COLO668 (cell line): ENCODE data around the gene CCDC106.

Experiments
- DNase-seq: peaks from one replicate; lab custom pipeline; 2025; ENCODE audit not compliant: unreplicated experiment; lab: John Stamatoyannopoulos, UW

CCDC106 gene

DNA sequence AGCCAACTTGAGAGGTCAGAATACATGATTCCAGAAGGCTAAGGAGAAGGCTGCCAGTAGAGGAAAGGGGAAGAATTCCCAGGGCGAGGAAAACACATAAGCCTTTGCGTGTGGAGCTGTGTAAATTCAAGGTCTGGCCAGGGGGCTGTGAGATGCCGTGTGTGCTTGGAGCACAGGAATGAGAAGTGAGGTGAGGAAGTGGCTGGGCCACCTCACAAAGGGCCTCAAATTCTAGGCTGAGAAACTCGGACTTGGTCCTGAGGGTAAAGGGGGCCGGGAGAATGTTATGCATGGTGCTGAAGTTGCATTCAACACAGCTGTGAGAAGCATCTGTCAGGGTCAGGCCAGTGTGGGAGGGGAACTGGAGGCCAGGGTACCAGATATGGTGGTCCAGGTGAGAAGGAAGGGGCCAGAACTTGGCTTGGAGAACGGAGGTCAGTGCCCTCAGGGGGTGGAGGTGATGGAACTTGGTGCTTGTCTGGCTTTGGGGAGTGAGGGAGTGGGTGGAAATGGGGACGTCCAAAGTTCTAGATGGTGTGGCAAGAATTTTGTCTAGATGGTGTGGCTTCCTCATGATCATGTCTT is 12.1 kb upstream of the CCDC106 start:
- DNase-seq: no peak

DNA sequence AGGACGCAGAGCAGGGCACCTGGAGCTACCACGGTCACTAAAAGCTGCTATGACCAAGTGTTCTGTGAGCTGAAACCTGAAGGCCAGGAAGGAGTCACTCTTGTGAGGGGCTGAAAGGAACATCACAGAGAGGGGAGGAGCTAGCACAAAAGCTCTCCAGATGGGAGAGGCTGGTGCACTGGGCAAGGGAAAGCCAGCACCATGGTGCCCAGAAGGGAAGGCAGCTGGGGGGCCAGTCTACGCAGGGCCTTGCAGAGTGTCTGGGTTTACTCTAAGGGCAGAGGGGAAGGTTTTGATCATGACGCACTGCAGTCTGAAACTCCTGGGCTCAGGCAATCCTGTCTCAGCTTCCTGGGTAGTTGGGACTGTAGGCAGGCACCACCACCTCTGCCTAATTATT is 11.3 kb upstream of the CCDC106 start:
- DNase-seq: no peak

DNA sequence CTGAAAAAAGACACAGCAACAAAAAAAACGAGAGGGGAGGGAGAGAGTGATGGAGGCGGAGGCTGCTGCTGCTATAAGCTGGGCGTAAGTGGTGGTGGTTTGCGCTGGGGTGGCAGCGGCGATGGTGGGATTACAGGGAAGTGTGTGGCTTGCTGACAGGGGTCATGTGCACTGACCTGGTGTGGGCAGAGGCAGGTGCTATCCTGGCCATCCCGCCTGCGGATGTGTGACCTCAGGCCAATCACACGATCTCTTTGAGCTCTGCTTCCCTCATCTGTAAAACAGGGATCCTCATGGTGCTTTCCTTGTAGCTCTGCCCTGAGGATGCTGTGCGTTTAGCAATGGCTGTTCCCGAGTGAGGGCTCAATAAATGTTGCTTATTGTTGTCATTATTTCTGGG is 10.5 kb upstream of the CCDC106 start:
- DNase-seq: no peak

DNA sequence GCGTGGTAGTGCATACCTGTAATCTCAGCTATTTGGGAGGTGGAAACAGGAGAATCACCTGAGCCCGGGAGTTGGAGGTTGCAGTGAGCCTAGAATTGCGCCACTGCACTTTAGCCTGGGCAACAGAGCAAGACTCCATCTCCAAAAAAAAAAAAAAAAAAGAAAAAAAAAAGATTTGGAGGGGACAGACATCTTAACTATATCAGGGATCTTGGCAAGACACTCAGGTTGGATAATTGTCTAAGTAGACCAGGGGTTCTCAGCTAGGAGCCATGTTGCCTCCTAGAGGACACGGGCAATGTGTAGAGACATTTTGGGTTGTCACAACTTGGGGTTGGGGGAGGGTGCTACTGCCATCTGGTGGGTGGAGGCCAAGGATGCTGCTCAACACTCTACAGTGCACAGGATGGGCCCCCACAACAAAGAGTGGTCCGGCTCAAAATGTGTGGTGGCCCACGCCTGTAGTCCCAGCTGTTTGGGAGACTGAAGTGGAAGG is 9.1 kb upstream of the CCDC106 start:
- DNase-seq: peak; percentile 37

DNA sequence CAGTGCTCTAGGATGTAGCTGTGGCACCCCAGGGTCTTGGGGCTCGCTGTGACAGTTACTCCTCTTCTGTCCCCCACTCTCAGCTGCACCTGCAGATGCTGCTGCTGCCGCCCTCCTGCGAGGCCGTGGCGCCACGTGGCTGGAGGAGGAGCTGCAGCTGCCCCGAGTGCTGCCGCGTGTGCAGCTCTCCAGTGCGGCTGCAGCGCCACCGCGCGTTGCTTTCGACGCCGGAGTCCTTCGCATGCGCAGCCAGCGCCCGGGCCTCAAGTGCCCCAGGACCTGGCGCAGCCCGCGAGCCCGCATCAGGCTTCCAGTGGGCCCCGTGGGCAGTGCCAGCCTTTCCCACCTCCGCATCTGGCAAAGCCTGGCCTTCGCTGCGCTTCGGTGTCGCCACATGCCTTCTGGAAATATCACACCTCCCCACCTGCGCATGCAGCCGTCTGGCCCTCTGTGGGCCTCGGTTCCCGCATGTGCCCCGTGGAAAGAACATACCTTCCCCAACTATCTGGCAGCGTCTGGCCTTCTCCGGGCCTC is 7.9 kb upstream of the CCDC106 start:
- peak; percentile 91 for DNase-seq

DNA sequence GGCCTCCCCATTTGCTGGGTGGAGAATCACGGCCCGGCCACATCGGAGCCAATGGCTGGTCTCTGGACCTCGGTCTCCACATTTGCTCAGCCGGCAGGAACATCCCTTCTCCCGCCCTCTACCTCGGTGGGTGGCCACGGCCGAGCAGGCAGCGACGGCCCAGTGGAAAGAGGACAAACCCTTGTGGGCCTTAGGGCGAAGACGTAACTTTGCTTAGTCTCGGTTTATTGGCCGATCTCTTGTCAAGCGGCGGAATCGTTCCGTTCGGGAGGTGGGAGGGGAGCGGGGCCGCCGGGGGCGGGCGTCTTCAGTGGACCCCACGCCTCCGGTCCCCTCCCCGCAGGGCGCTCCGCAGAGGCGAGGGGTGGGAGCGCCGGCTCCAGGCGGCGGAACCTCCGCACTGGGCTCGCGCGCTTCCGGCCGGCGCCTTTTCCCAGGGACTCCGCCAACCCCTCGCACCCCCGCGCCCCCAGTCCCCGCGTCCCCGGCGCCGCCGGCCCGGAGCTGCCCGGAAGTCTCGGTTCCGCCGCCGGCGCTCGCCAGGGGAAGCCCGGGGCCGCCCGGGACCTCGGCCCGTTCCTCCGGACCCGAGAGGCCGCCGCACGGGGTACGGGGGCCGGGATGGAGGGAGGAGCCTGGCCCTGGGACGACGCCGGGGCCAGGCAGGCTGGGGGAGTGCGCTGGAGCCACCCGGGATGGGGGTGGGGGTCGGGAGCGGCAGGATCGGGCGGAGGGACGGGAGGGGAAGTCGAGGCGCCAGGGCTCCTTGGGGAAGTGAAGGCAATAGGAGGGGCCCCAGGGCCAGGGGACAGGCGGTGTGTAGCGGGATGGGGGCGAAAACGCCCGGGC is 7.2 kb upstream of the CCDC106 start, which contains the start of gene ZNF580:
Gene ZNF580 (plus strand): TSS at position 426 of the 849 bp plus-strand sequence. CDS start 1,507 bp downstream, outside the sequence.
- peak; percentile 82 for DNase-seq

DNA sequence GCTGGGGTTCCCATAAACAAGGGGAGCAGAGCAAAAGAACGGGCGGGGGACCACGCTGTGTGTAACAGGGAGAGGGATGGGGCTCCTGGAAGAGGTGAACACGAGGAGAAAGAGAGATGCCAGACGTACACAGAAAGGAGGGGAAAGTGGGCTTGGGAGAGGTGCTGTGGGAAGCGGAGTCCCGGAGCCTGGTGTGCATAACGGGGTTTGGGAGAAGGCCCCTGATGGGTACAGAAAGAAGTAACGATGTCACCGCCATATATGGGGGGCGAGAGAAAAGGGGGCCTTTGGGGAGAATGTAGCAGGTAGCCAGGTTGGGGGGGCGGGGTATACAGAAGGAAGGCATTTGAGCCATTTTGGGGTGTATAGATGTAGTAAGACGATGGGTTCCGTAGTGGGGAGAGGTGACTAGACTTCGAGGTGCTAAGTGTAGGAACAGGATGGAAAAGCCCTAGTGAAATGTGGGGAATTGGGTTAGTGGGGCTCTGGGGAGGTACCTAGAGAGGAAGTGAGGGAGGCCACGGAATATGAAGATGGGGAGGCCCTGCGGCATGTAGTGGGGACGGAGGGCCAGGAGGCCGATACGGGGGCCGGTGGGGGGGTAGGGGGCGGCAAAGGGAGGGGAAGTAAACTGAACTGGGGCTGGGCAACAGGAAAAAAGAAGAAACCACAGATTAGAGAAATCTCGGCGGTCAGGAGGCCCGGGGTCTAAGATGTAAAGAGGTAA is 6.4 kb upstream of the CCDC106 start:
- peak; percentile 20 for DNase-seq

DNA sequence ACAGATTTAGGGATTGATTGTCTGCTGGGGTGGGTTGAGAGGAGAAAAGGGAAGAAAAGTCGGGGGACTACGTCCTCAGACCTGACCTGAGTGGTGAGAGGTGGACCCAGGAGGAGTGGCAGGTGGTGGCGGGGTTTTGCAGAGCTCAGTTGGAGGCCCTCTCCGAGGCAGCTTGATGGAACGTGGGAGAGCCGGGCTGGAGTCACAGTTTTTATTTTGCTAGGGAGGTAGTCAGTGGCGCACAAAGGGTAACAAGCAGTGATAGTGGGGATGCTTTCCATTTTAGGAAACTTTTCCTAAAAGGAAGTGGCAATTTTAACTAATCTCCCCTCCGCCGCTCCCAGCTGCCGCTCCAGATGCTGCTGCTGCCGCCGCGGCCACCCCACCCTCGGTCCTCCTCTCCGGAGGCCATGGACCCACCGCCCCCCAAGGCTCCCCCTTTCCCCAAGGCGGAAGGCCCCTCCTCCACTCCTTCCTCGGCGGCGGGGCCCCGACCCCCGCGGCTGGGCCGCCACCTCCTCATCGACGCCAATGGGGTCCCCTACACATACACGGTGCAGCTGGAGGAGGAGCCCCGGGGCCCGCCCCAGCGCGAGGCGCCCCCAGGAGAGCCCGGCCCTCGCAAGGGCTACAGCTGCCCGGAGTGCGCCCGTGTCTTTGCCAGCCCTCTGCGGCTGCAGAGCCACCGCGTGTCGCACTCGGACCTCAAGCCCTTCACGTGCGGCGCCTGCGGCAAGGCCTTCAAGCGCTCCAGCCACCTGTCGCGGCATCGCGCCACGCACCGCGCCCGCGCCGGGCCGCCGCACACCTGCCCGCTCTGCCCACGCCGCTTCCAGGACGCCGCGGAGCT is 5.6 kb upstream of the CCDC106 start:
- peak; percentile 59 for DNase-seq

DNA sequence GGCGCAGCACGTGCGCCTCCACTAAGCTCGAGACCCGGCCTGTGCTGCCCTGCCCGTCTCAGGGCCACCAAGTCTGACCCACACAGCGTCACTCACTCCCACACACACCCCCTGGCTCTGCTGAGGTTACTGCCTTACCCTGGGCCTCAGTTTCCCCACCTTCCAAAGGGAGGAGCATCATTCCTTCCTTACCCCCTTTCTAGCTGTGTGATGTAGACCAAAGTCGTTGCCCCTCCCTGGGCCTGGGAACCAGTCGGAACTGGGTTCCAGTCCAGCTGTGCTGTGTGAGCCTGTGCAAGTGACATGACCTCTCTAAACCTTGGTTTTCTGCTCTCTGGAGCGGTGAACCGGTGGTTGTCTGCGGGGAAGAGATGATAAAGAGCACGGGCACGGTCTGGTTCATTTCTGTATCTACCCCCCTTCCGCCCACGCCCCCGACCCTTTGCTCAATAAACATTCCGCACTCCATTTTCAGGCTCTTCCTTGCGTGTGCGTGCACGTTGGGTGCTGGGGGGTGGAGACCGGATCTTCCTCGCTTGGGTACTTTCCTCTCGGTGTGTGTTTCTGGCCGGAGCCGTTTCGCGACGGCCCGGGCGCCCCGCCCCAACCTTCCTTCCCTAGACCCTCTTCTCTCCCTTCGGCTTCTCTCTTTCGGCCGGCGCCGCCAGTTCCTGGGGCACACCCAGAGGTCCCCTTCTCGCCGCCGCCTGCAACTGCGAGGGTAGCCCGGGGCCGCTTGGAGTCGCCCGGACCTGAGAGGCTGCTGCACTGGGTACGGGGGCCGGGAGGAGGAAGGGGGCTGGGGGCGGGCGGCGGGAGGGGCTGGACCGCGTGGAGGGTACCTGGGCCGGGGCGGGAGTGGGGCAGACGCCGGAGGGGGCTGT is 4.8 kb upstream of the CCDC106 start, which contains the start of gene ZNF581:
Gene ZNF581 (plus strand): TSS at position 647 of the 884 bp plus-strand sequence. CDS start 923 bp downstream, outside the sequence.
- DNase-seq: peak; percentile 81

DNA sequence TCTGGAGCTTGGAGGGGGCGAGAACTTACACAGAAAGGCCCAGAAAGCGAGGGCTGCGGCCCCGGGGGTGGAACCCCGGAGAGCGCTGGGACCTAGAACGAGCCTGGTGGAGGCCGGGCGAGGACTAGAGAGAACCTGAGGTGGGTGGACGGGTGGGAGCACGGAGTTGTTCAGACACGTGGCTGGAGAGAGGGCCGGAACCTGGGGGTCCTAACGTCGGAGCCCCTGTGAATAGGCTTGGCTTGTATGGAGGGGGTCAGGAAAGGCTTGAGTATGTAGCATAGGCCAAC is 4.2 kb upstream of the CCDC106 start:
- no peak for DNase-seq

DNA sequence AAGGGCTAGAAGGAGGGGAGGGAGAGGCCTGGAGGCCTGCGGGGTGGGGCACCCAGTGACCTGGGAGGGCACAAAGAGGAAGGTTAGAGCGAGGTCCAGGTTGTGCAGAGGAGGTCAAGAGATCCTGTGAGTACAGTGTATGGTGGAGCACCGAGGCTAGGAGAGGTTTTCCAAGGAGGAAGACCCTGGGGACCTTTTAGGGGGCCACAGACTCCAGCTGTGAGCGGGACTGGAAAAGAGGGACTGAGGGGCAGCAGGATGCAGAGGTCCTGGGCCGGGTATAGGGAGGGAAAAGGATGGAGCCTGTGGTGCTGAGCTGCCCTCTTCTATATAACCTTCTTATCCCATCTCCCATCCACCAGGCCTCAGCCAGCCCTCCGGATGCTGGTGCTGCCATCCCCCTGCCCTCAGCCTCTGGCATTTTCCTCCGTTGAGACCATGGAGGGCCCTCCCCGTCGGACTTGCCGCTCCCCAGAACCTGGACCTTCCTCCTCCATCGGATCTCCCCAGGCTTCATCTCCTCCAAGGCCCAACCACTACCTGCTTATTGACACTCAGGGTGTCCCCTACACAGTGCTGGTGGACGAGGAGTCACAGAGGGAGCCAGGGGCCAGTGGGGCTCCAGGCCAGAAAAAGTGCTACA is 3.7 kb upstream of the CCDC106 start:
- DNase-seq: peak; percentile 28

DNA sequence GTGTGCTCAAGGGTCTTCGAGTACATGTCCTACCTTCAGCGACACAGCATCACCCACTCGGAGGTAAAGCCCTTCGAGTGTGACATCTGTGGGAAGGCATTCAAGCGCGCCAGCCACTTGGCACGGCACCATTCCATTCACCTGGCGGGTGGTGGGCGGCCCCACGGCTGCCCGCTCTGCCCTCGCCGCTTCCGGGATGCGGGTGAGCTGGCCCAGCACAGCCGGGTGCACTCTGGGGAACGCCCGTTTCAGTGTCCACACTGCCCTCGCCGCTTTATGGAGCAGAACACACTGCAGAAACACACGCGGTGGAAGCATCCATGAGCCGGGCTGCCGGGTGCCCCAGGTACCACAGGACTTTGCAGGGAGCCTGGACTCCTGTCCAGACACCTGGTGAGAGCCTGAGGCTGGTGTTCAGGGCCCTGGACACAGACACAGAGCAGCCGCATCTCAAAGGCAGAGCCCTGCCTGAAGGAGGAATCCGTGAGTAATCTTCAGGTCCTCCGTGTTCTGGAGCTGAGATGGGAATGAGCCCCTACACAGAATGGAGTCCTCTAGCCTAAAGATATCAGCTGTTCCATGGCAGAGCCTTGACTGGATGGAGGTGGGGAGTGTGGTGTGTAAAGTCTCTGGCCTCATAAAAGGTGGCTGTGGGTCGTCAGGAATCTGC is 3.0 kb upstream of the CCDC106 start:
- peak; percentile 59 for DNase-seq

DNA sequence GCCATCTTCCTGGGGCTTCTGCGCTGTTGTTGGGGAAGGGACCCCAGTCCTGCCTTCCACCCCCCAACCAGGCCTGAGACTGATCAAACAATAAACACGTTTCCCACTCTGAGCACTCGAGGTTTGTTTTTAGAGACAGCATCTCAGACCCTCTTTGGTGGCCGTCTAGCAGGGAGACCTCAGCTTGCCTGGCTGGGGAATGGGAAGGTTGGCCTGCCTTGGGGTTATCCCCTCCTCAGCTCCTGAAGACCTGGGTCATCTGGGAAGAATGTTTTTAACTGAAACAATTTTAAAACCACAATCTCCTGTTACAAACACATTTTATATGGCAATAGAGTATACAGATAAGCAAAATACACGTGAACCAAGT is 2.5 kb upstream of the CCDC106 start:
- DNase-seq: no peak

DNA sequence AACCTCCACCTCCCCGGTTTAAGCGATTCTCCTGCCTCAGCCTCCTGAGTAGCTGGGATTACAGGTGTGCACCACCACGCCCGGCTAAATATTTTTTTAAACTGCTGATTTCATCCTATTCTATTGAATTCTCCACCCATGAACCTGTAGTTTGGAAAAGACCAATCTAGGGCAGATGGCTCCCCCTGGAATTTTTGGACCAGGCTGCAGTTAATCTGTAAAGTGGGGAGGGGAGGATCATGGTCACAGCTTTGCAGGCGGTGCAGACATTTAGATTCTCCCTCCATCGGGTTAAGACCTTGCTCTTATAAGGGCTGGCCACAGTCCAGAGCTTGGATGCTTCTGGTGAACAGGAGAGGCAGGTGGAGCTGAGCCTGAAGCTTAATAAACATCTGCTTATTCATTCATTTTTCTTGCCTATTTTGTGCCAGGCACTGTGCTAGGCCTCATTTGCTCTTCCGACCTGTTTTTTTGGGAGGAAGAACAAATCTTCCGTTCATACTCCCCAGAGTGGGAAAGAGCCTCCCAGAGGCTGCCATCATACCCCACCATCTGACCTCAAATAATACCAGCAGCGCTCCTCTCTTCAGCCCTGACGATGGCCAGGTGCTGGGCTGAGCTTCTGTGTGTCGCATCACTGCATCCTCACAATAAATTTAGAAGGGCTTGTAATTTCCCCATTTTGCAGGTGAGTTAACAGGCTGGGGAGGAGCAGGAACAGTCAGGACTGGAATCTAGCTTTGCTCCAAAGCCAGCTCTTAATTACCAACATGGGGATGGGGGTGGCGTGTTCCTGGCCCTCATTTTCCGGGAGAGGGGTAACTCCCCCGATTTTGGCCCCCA is 902 bp upstream of the CCDC106 start:
- peak; percentile 43 for DNase-seq

DNA sequence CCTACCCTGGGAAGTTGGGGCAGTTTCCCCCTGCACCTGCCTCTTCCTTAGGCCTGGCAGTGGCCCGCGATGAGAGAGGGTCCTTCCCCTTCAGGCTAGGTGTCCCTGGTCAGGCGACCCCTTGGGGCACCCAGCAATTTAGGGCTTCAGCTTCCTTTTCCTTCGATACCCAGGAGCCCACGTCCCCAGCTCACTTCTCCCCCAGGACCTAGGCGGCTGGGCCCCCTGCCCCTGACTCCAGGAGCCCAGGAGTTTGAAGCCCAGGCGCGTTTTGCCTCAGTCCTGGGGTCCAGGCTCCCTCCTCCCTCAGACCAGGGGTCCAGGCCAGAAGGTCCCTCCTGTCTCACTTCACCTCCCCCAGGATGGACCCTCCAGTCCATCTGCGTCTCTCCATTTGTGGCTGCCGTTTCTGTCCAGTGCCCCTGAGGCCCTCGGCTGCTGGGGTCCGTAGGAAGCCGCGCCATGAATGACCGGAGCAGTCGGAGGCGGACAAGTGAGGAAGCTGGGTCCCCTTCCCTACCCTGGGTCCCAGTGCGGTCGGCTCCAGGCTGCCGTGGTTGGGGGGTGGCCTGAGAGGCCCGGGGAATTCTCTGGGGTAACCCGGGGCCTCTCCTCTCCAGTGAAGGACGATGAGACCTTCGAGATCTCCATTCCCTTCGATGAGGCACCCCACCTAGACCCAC is 714 bp downstream of the CCDC106 start:
- no peak for DNase-seq

DNA sequence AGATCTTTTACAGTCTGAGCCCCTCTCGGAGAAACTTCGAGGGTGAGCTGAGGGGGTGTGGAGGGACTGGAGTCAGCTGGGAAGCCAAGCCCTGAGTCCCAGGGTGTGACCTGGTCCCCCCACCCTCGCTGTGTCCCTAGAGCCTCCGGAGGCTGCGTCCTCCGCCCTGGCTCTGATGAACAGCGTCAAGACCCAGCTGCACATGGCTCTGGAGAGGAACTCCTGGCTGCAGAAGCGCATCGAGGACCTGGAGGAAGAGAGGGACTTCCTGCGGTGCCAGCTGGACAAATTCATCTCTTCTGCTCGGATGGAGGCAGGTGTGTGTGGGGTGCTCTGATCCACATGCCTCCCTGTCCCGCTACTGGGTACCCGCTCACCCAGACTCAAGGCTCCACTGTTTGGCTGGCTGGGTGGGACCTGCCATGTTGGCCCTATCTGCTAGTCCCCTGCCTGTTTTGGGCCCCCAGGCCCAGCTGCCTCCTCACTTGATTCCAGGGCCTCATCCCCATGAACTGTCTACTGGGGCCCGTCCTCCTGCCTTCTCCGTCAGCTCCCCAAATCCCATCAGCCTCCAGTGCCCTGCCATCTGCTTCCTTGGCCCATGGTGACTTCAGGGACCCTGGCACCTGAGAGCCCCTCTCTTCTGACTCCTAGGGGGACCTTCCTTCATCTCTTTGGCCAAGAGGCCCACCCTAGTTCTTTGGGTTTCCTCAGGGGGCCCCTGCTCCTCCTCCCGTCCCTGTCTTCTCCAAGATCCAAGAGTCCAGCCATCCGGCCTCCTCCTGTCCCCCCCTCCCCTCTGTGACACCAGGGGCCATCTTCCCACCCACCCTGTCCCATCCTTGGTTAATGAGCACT is 1.5 kb downstream of the CCDC106 start:
- peak; percentile 37 for DNase-seq
